Measurements from ENCODE around the gene WDR87.

DNA sequence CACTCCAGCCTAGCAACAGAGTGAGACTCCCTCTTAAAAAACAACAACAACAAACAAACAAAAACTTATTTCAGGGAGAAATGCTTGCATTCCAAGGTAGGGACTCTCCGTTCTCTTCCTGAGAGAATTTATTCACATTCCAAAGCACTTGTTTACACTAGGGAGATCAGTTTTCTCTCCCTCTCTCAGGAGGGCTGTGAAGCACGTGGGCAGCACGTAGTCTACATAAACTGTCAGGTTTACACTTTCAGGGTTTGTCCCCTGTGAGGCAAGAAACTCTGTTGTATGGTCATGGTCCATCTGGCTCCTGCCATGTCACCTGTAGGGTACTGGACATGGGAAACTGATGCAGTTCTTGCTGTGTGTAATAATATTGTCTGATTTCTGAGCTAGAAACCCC lies 31.6 kb downstream of the WDR87 start:
- TF ChIP-seq, protein P1, sequence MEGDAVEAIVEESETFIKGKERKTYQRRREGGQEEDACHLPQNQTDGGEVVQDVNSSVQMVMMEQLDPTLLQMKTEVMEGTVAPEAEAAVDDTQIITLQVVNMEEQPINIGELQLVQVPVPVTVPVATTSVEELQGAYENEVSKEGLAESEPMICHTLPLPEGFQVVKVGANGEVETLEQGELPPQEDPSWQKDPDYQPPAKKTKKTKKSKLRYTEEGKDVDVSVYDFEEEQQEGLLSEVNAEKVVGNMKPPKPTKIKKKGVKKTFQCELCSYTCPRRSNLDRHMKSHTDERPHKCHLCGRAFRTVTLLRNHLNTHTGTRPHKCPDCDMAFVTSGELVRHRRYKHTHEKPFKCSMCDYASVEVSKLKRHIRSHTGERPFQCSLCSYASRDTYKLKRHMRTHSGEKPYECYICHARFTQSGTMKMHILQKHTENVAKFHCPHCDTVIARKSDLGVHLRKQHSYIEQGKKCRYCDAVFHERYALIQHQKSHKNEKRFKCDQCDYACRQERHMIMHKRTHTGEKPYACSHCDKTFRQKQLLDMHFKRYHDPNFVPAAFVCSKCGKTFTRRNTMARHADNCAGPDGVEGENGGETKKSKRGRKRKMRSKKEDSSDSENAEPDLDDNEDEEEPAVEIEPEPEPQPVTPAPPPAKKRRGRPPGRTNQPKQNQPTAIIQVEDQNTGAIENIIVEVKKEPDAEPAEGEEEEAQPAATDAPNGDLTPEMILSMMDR (IDR thresholded peaks at IDR 0.05; ENCODE audit: insufficient read depth, low read length) = no peak
- TF ChIP-seq SPI1 (IDR thresholded peaks at IDR 0.05; ENCODE audit: borderline replicate concordance, low read depth) (no peak), POLR2AphosphoS5 (IDR thresholded peaks at IDR 0.05; ENCODE audit: low read depth) (no peak), GABPA (IDR thresholded peaks at IDR 0.05; ENCODE audit: low read depth) (no peak)
- TF ChIP-seq, protein P2, sequence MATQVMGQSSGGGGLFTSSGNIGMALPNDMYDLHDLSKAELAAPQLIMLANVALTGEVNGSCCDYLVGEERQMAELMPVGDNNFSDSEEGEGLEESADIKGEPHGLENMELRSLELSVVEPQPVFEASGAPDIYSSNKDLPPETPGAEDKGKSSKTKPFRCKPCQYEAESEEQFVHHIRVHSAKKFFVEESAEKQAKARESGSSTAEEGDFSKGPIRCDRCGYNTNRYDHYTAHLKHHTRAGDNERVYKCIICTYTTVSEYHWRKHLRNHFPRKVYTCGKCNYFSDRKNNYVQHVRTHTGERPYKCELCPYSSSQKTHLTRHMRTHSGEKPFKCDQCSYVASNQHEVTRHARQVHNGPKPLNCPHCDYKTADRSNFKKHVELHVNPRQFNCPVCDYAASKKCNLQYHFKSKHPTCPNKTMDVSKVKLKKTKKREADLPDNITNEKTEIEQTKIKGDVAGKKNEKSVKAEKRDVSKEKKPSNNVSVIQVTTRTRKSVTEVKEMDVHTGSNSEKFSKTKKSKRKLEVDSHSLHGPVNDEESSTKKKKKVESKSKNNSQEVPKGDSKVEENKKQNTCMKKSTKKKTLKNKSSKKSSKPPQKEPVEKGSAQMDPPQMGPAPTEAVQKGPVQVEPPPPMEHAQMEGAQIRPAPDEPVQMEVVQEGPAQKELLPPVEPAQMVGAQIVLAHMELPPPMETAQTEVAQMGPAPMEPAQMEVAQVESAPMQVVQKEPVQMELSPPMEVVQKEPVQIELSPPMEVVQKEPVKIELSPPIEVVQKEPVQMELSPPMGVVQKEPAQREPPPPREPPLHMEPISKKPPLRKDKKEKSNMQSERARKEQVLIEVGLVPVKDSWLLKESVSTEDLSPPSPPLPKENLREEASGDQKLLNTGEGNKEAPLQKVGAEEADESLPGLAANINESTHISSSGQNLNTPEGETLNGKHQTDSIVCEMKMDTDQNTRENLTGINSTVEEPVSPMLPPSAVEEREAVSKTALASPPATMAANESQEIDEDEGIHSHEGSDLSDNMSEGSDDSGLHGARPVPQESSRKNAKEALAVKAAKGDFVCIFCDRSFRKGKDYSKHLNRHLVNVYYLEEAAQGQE (IDR thresholded peaks at IDR 0.05; ENCODE audit: insufficient replicate concordance, low read depth) = no peak

All from HL-60 (cell line).